Stimulated activated CD4-positive, alpha-beta T cell treated with anti-CD3 and anti-CD28 coated beads, Interleukin-1b, Interleukin-23, amount 100 ng/mL, for 24 hours (primary cell): Measurements from ENCODE around the gene FERMT1.
"Not testable (repeated sequence)": the region's sequence is repeated elsewhere in the genome, so short reads cannot be mapped to it uniquely, and the experiment has no call there.

Experiments used
- DNase-seq, 4 experiments: peaks; one replicate each; pipeline ENCODE4 v3.0.0-alpha.2; 2020; ENCODE audit warnings: low read depth in 4 of 4, low spot score in 1 of 4

The FERMT1 gene

DNA sequence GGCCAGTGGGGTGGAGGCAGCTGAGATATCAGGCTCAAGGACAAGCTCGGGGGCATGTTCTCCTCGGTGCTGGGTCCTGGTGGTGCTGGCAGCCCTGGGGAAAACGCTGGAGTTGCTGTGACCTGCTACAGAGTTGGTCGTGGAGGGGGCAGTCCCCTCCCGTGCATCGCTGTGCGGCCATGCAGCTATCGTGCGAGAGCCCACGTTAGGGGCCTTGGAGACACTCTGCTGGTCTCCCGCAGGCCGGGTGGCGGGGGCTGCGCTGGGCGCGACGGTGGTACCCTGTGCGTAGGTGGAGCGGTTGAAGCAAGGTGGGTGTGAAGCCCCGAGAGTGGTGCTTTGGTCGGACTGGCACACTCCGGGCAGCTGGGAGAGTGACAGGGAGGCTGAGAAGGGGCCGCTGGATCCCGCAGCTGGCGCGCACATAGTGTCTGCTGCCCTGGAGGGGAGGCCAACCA lies 81.0 kb downstream of the FERMT1 start:
- DNase-seq = no peak

DNA sequence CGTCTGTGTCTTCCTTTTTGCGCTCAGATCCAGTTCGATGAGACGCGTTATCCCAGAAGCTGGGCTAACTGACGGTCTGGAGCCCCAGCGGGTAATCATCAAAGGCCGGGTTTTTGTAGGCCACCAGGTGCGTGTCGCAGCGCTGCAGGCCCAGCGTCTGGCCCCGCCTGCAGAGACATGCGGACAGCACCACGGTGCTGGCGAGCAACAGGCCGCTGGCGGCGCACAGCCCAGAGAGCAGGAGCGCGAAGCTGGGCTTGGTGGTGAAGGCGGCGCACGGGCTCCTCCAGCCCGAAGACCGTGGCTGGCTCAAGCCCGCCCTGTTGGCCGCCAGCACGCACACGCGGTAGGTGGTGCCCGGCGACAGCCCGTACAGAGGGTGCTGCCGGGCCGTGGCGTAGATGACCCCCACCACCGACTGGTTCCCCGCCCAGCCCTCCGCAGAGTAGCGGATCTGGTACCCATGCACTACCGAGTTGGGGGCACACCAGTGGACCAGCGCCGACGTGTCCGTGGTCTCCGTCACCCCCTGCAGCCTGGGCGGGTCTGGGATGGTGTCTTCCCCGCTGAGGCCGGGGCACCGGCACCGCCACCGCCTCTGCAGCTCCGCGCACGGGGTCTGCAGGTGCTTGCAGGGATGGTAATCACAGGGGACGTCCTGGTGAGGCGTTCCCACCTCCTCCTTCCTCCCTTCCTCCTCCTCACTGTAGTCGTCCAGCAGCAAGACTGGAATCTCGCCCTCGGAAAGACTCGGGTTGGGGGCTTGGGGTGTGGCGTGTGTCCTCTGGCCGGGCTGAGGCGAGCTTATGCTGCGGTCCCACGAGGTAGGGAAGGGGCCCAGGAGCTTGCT lies 81.6 kb downstream of the FERMT1 start:
- no peak for DNase-seq

DNA sequence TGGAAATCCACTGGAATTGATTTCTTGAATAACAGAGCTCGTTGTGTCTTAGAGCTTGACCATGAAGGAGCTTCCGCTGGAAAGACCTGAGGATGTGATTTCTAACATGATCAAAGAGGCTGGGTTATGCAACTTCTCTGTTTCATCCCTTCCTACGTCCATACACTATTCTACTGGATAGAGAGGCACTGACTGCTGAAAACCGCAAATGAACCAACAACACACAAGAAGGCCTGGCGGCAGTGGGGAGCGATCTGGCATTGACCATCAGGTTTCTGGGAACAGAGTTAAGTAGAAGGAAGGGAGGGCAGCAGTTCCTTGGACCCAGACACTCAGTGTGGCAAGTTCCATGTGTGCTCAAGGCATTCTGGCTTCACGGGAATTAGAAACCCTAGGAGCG lies 82.3 kb downstream of the FERMT1 start:
- no peak for DNase-seq

DNA sequence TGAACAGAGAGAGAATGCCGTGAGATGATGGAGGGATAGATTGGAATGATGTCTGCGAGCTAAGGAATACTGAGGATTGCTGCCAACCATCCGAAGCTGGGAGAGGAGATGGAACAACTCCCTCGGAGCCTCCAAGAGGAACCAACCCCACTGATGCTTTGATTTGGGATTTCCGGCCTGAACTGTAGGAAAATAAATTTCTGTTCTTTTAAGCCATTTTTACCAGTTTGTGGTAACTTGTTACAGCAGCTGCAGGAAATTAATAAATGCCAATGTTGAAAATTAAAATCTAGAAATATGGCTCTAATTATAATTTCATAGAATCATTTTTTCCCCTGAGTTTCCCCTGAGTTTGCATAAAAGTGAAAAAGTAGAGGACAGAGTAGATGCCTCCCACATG lies 83.1 kb downstream of the FERMT1 start:
- no peak for DNase-seq

DNA sequence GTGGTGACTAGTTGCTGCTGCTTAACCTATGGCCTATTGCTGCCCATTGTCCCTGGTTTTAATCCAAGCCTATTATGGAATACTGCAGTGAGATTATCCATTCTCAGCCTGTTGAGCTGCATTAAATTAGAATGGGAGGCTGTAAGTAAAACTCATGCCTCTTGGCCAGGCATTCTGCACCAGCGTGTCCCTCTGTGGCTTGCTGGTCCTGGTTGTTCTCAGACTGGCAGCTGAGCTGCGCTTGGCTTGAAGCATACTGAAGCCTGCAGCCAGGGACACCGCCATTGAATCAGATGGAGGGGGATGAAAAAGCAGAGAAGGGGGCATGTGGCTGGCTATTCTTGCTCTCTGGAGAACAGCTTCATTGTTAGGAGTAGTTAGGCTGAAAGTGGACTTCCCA lies 84.6 kb downstream of the FERMT1 start:
- DNase-seq = no peak

DNA sequence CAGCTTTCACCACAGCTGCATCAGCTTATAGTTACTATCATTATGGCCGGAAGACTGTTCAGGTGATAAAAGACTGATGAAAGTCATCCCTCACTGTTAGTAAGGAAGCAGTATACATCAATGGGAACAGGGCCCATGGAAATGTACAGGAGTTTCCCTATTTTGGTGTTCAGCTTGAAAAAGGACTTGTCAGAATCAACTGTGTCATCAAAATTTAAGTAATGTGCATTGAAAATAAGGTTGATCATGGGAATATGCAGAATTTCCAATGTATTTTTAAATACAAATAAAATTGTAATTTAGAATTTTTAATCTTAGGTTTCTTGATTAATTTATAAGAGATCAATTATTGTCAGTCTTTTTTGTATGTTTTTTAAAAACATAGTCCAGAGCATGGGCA lies 85.7 kb downstream of the FERMT1 start:
- no peak for DNase-seq

DNA sequence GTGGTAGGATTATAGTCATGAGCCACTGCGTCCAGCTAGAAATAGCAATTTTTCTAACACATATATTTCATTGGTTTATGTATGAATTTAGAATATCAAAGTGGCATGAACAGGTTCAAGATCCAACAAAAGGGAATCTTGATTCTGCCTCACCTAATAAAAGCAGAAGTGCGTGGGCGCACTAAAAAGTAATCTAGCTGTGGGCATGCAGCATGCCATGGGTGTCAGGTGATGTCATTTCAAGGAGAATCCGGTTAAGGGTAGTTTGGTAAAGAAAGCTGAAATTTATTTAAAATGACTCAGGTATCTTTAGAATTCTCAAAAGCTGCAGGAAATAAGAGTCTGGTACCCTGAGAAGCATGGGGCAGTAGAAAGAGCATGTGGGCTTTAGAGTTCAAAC lies 86.6 kb downstream of the FERMT1 start:
- no peak for DNase-seq

DNA sequence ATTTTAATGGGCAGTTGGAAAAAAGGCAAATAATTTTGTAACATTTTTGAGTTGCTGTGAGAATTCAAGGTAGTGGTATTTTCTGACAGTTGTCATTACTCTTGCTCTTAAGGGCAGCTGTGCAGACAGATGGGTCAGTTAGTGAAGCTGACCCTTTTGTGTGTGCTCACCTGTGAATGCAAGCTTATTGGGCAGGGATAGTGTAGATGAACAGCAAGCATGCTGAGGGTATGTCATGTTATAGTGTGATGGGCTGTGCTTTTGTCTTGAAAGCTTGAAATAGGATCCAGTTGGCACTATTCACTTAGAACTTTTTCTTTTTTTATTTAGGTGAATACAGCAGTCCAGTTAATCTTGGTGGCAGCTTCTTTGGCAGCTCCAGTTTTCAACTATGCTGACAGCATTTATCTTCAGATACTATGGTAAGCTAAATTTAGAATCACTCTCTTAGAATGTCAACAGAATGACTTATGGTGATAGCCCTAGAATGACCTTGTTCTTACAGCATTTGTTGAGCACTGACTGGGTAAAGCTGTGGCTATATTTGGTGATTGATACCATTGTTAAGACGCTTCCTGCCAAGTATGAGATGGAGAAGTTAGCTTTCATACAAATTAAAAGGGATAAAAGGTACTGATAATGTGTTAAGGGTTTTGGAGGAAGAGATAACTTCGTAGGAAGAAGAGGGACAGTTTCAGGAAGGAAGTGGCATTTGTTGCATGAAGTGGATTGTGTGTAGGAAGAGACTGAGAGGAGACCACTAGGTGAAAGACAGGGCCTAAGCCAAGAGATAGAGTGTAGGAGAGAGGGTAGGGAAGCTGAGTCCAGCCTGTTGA lies 88.5 kb downstream of the FERMT1 start:
- DNase-seq = no peak

DNA sequence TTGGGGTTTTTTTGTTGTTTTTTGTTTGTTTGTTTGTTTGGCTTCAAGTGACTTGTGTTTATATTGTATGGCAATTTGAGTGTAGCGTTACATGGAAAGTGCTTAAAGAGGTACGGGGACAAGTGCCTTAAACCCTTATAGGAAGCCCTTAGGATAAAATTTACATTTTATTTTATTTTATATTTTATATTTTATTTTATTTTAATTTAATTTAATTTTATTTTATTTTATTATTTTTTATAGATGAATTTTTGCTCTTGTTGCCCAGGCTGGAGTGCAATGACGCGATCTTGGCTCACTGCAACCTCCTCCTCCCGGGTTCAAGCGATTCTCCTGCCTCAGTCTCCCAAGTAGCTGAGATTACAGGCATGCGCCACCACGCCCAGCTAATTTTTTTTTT lies 89.9 kb downstream of the FERMT1 start:
- not testable (repeated sequence) for DNase-seq

DNA sequence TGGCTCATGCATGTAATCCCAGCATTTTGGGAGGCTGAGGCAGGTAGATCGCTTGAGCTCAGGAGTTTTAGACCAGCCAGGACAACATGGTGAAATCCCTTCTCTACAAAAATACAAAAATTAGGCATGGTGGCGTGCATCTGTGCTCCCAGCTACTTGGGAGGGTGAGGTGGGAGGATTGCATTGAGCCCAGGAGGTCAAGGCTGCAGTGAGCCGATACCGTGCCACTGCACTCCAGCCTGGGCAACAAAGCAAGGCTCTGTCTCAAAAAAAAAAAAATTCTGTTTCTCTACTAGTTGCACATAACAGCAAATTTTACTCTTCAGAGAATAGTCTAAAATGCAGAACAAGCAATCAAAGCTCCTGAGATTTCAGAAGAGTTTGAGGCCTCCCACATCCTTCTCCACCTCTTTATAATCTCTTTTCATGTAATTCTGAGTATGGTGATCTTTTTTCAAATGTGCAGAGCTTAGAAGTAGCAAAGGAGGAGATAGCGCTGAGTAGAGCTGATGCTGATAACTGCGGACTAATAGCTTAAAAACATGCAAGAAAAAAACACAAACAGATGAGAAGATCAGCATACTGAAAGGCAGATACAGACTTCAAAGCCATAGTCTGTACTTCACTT lies 92.3 kb downstream of the FERMT1 start:
- DNase-seq = no peak

DNA sequence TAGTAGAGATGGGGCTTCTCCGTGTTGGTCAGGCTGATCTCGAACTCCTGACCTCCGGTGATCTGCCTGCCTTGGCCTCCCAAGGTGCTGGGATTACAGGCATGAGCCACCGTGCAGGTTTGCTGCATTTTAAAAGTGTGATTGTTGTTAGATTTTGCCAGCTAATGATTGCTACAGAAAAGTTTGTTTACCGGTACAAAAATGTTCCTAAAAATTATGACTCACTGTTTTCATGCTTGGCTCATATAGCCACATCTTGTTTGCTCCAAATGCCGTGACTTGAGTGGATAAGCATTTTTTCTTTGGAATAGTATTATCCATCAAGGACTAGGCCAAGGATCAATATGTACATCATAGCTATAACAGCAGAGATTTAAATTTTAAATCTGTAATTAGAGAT lies 93.3 kb downstream of the FERMT1 start:
- DNase-seq = no peak

DNA sequence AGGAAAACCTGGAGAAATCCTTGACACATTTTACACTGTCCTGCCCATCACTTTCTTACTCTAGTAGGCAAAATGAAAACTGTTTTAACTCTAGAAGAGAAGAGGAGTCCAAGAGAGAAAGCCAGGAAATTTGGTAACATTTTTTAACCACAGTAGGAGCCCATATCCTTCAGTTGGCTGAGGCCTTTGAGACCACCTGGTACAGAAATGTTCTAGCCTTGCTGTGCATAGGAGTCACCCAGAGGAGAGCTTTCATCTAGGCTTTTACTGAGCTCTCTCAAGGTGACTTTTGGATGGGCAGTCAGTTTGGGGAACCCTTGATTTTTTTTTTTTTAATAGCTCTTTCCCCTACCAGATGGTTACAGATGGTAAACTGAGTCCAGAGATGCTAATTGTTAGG lies 94.0 kb downstream of the FERMT1 start:
- no peak for DNase-seq

DNA sequence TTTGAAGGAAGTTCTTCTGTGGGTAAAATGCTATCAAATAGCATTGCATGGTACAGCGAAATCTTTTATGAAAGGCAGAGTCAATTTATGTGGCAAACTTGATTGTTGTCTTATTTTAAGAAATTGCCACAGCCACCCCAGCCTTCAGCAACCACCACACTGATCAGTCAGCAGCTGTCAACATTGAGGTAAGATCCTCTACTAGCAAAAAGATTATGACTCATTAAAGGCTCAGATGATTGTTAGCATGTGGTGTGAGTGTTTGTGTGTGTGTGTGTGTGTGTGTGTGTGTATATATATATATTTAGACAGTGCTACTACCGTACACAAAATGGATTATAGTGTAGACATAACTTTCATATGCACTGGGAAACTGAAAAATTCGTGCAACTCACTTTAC lies 96.8 kb downstream of the FERMT1 start:
- DNase-seq = no peak
